ENCODE data around the gene TMX2.

DNA sequence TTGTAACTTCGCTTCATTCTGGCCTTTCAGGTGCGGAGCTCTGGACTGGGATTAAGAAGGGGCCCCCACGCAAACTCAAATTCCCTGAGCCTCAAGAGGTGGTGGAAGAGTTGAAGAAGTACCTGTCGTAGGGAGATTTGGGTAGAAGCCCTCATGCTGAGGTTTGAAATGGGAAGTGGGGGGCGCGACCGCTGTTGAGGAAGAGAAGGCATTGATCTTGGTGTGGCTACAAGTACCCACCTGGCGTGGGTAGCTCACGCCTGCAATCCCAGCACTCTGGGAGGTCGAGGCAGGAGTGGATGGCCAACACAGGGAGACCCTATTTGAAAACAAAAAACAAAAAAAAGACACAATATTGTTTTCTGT lies 29.7 kb downstream of the TMX2 start:
- TF ChIP-seq CTCF (conservative IDR thresholded peaks at IDR 0.05; ENCODE audit: low read length) (no peak), EZH2phosphoT487 (IDR thresholded peaks at IDR 0.05; ENCODE audit: borderline replicate concordance, low read depth, low read length) (no peak)
